ENCODE data around the gene NOVA1.
"Not testable (repeated sequence)": the region's sequence is repeated elsewhere in the genome, so short reads cannot be mapped to it uniquely, and the experiment has no call there.

Gene NOVA1

GRCh38 chr14:26597589-26598080 lies at the start of gene NOVA1:
Gene NOVA1 (minus strand): TSS chr14:26598033. CDS start chr14:26597436, 597 bp downstream.
- DNase-seq (ENCODE audit: low read depth in 2 of 2), result no peak

- DNase-seq (ENCODE audit: low read depth in 2 of 2), result not testable (repeated sequence)
Observed at GRCh38 chr14:26645057-26645456, 47.2 kb upstream of the NOVA1 start.

- DNase-seq (ENCODE audit: low read depth in 2 of 2), result no peak
Observed at GRCh38 chr14:26636561-26636960, 38.7 kb upstream of the NOVA1 start.

- not testable (repeated sequence) for DNase-seq (ENCODE audit: low read depth in 2 of 2)
Observed at GRCh38 chr14:26634946-26635345, 37.1 kb upstream of the NOVA1 start.

GRCh38 chr14:26626256-26626655 lies 28.4 kb upstream of the NOVA1 start:
- no peak for DNase-seq (ENCODE audit: low read depth in 2 of 2)

- DNase-seq (ENCODE audit: low read depth in 2 of 2), result no peak
Observed at GRCh38 chr14:26622611-26623010, 24.8 kb upstream of the NOVA1 start.

- no peak for DNase-seq (ENCODE audit: low read depth in 2 of 2)
Observed at GRCh38 chr14:26621807-26622560, 24.2 kb upstream of the NOVA1 start.

GRCh38 chr14:26621364-26621763 lies 23.5 kb upstream of the NOVA1 start:
- no peak for DNase-seq (ENCODE audit: low read depth in 2 of 2)

- no peak for DNase-seq (ENCODE audit: low read depth in 2 of 2)
Observed at GRCh38 chr14:26611259-26611658, 13.4 kb upstream of the NOVA1 start.

GRCh38 chr14:26606729-26607312 lies 9.0 kb upstream of the NOVA1 start:
- no peak for DNase-seq (ENCODE audit: low read depth in 2 of 2)

GRCh38 chr14:26605602-26606001 lies 7.8 kb upstream of the NOVA1 start:
- DNase-seq (ENCODE audit: low read depth in 2 of 2), result no peak

GRCh38 chr14:26602902-26603301 lies 5.1 kb upstream of the NOVA1 start:
- DNase-seq (ENCODE audit: low read depth in 2 of 2), result no peak

- DNase-seq (ENCODE audit: low read depth in 2 of 2), result no peak
Observed at GRCh38 chr14:26601856-26602255, 4.0 kb upstream of the NOVA1 start.

- no peak for DNase-seq (ENCODE audit: low read depth in 2 of 2)
Observed at GRCh38 chr14:26599291-26599690, 1.5 kb upstream of the NOVA1 start.

GRCh38 chr14:26598672-26599131 lies 869 bp upstream of the NOVA1 start:
- no peak for DNase-seq (ENCODE audit: low read depth in 2 of 2)

- DNase-seq (ENCODE audit: low read depth in 2 of 2), result no peak
Observed at GRCh38 chr14:26598081-26598671, 343 bp upstream of the NOVA1 start.

- no peak for DNase-seq (ENCODE audit: low read depth in 2 of 2)
Observed at GRCh38 chr14:26597071-26597588, 703 bp downstream of the NOVA1 start.

- DNase-seq (ENCODE audit: low read depth in 2 of 2), result no peak
Observed at GRCh38 chr14:26596543-26597061, 1.2 kb downstream of the NOVA1 start.

GRCh38 chr14:26595926-26596542 lies 1.8 kb downstream of the NOVA1 start:
- DNase-seq (ENCODE audit: low read depth in 2 of 2), result no peak

- DNase-seq (ENCODE audit: low read depth in 2 of 2), result no peak
Observed at GRCh38 chr14:26594756-26595545, 2.9 kb downstream of the NOVA1 start.

- DNase-seq (ENCODE audit: low read depth in 2 of 2), result no peak
Observed at GRCh38 chr14:26594148-26594547, 3.7 kb downstream of the NOVA1 start.

All from stimulated activated CD8-positive, alpha-beta memory T cell treated with anti-CD3 and anti-CD28 coated beads, Interleukin-7, amount 100 ng/mL, for 1 hour (primary cell).